Activated CD8-positive, alpha-beta T cell treated with anti-CD3 and anti-CD28 coated beads, Interleukin-2, amount 10 ng/mL, durations not matched to agents 7 days and 5 days (primary cell): ENCODE measurements around the gene FBXW12. TPM values are rescaled to one million over a fixed set of nuclear protein-coding genes. Genes with fewer than 3 reads are reported as not detected.
"Not testable (repeated sequence)": the region's sequence is repeated elsewhere in the genome, so short reads cannot be mapped to it uniquely, and the experiment has no call there.

Experiments
- ATAC-seq: fragments of 150-1000 bp; cut with Tn5 transposase; one replicate; pipeline ENCODE4 v1.10.0; 2021; ENCODE audit warnings: moderate library complexity
- CTCF ChIA-PET: fragments of 350-600 bp; sonication (Branson Sonifier 250); formaldehyde crosslinking; loops from one replicate; lab custom pipeline; 2021; ENCODE audit warnings: antibody characterized with exemption; lab: Charles Lee
- POLR2A ChIA-PET: fragments of 350-600 bp; sonication (Branson Sonifier 250); formaldehyde crosslinking; loops from one replicate; lab custom pipeline; 2021; ENCODE audit warnings: antibody characterized with exemption; lab: Charles Lee
- DNase-seq: peaks from one replicate; pipeline ENCODE4 v3.0.0-alpha.2; 2020
- H3K27ac Mint-ChIP-seq: one replicate; pipeline ENCODE4 v1.8.0; 2021; ENCODE audit warnings: mild to moderate bottlenecking, mixed read lengths
- H3K27me3 Mint-ChIP-seq: one replicate; pipeline ENCODE4 v1.8.0; 2021; ENCODE audit warnings: low read depth, mixed read lengths
- H3K36me3 Mint-ChIP-seq: one replicate; pipeline ENCODE4 v1.8.0; 2021; ENCODE audit warnings: low read depth, mixed read lengths
- H3K4me1 Mint-ChIP-seq: one replicate; pipeline ENCODE4 v1.8.0; 2021; ENCODE audit warnings: low read depth, mixed read lengths
- H3K4me3 Mint-ChIP-seq: one replicate; pipeline ENCODE4 v1.8.0; 2021; ENCODE audit warnings: mild to moderate bottlenecking, mixed read lengths
- H3K9me3 Mint-ChIP-seq: one replicate; pipeline ENCODE4 v1.8.0; 2022; ENCODE audit warnings: mixed read lengths; ENCODE audit not compliant: insufficient read depth
- total RNA-seq, 2 experiments: library from RNA; stranded (reverse); gene quantifications; one replicate each; pipeline ENCODE4 v1.2.3, GENCODE V29; 2021

Gene FBXW12
- not detected for total RNA-seq

GRCh38 chr3:48371651-48372376 lies at the start of gene FBXW12:
Gene FBXW12, plus strand, starts transcription at chr3:48372219. Its CDS starts 549 bp downstream, at chr3:48372768.
- DNase-seq (no peak), ATAC-seq (no peak)
- no peaks in the 10 kb centered on the region for H3K4me1 Mint-ChIP-seq
- H3K9me3 Mint-ChIP-seq = no peaks in the 10 kb centered on the region
- H3K27me3 Mint-ChIP-seq = peaks cover 2% of the 10 kb centered on the region
- H3K4me3 Mint-ChIP-seq = no peak within 1 kb of the TSS
- H3K36me3 Mint-ChIP-seq = no peaks in the 10 kb centered on the region
- H3K27ac Mint-ChIP-seq = no peak within 1 kb of the TSS
- ChIA-PET CTCF (interaction anchor here (1.5 kb wide), 1 partner anchor 29 kb away, joined by 4 read pairs; no protein-coding TSS in a partner anchor), POLR2A (no interaction called here)

- peaks cover 29% of the 10 kb centered on the region for H3K27me3 Mint-ChIP-seq
- DNase-seq, ATAC-seq, H3K9me3 Mint-ChIP-seq, CTCF ChIA-PET, H3K36me3 Mint-ChIP-seq, H3K4me3 Mint-ChIP-seq, H3K27ac Mint-ChIP-seq, H3K4me1 Mint-ChIP-seq: not testable (repeated sequence)
- POLR2A ChIA-PET = interaction anchor here (0.6 kb wide), 1 partner anchor 292 kb away, joined by 3 read pairs; no protein-coding TSS in a partner anchor
These were observed 40.1 kb upstream of the FBXW12 start for GRCh38 chr3:48331706-48332435.

- H3K4me3 Mint-ChIP-seq, H3K4me1 Mint-ChIP-seq, POLR2A ChIA-PET, DNase-seq, CTCF ChIA-PET, ATAC-seq, H3K9me3 Mint-ChIP-seq, H3K36me3 Mint-ChIP-seq, H3K27ac Mint-ChIP-seq: not testable (repeated sequence)
- peaks cover 23% of the 10 kb centered on the region for H3K27me3 Mint-ChIP-seq
These were observed 38.4 kb upstream of the FBXW12 start, which contains the start of gene SPINK8 for GRCh38 chr3:48333346-48334245. Gene SPINK8, minus strand, starts transcription at chr3:48333661. Its CDS starts 5,320 bp downstream, at chr3:48328341.

GRCh38 chr3:48334605-48335004 lies 37.4 kb upstream of the FBXW12 start:
- H3K27ac Mint-ChIP-seq = no peak overlapping the region
- H3K36me3 Mint-ChIP-seq = no peaks in the 10 kb centered on the region
- H3K4me3 Mint-ChIP-seq = no peak overlapping the region
- POLR2A ChIA-PET = no interaction called here
- peaks cover 2% of the 10 kb centered on the region for H3K4me1 Mint-ChIP-seq
- DNase-seq (no peak), ATAC-seq (no peak)
- no peaks in the 10 kb centered on the region for H3K9me3 Mint-ChIP-seq
- CTCF ChIA-PET = interaction anchor here (1.3 kb wide), 1 partner anchor 66 kb away, joined by 3 read pairs; no protein-coding TSS in a partner anchor
- H3K27me3 Mint-ChIP-seq = peaks cover 21% of the 10 kb centered on the region

GRCh38 chr3:48335286-48335685 lies 36.7 kb upstream of the FBXW12 start:
- H3K36me3 Mint-ChIP-seq, H3K4me3 Mint-ChIP-seq, ATAC-seq, POLR2A ChIA-PET, H3K9me3 Mint-ChIP-seq, H3K27ac Mint-ChIP-seq, H3K4me1 Mint-ChIP-seq, DNase-seq: not testable (repeated sequence)
- peaks cover 21% of the 10 kb centered on the region for H3K27me3 Mint-ChIP-seq
- CTCF ChIA-PET = interaction anchor here (1.3 kb wide), 1 partner anchor 66 kb away, joined by 3 read pairs; no protein-coding TSS in a partner anchor

- H3K4me1 Mint-ChIP-seq, DNase-seq, ATAC-seq, H3K36me3 Mint-ChIP-seq, H3K27ac Mint-ChIP-seq, POLR2A ChIA-PET, CTCF ChIA-PET, H3K4me3 Mint-ChIP-seq, H3K9me3 Mint-ChIP-seq: not testable (repeated sequence)
- peaks cover 11% of the 10 kb centered on the region for H3K27me3 Mint-ChIP-seq
These were observed 34.5 kb upstream of the FBXW12 start for GRCh38 chr3:48337536-48337935.

- no peak for DNase-seq
- no peak overlapping the region for H3K4me3 Mint-ChIP-seq
- no peak overlapping the region for H3K27ac Mint-ChIP-seq
- peaks cover 2% of the 10 kb centered on the region for H3K4me1 Mint-ChIP-seq
- no peaks in the 10 kb centered on the region for H3K9me3 Mint-ChIP-seq
- H3K27me3 Mint-ChIP-seq = peaks cover 7% of the 10 kb centered on the region
- ATAC-seq = no peak
- POLR2A ChIA-PET = no interaction called here
- H3K36me3 Mint-ChIP-seq = no peaks in the 10 kb centered on the region
- CTCF ChIA-PET = interaction anchor here (1.0 to 1.3 kb wide), 2 partner anchors 39 to 98 kb away, joined by 3 to 6 read pairs; no protein-coding TSS in a partner anchor
These were observed 33.4 kb upstream of the FBXW12 start for GRCh38 chr3:48338635-48339034.

- H3K4me3 Mint-ChIP-seq = no peak overlapping the region
- POLR2A ChIA-PET = interaction anchor here (0.6 kb wide), 1 partner anchor 92 kb away, joined by 4 read pairs; no protein-coding TSS in a partner anchor
These were observed 28.6 kb upstream of the FBXW12 start for GRCh38 chr3:48343432-48343831.

GRCh38 chr3:48344867-48345507 lies 27.0 kb upstream of the FBXW12 start:
- H3K4me3 Mint-ChIP-seq = no peak overlapping the region
- ATAC-seq = no peak
- H3K9me3 Mint-ChIP-seq = no peaks in the 10 kb centered on the region
- DNase-seq = no peak
- ChIA-PET POLR2A (no interaction called here), CTCF (interaction anchor here (1.2 to 1.7 kb wide), 2 partner anchors 56 to 91 kb away, joined by 3 to 8 read pairs; no protein-coding TSS in a partner anchor)
- no peak overlapping the region for H3K27ac Mint-ChIP-seq
- no peaks in the 10 kb centered on the region for H3K4me1 Mint-ChIP-seq
- peaks cover 14% of the 10 kb centered on the region for H3K27me3 Mint-ChIP-seq
- H3K36me3 Mint-ChIP-seq = no peaks in the 10 kb centered on the region

More at GRCh38 chr3:48343432-48343831, 28.6 kb upstream of the FBXW12 start:
- Mint-ChIP-seq H3K36me3 (no peaks in the 10 kb centered on the region), H3K27me3 (peaks cover 8% of the 10 kb centered on the region), H3K4me1 (peaks cover 2% of the 10 kb centered on the region), H3K27ac (no peak overlapping the region), H3K9me3 (no peaks in the 10 kb centered on the region)
- ATAC-seq (no peak), DNase-seq (no peak)
- CTCF ChIA-PET = interaction anchor here (1.2 kb wide), 2 partner anchors 57 to 149 kb away, joined by 3 read pairs; no protein-coding TSS in a partner anchor

GRCh38 chr3:48345946-48346572 lies 26.0 kb upstream of the FBXW12 start:
- ATAC-seq (no peak), DNase-seq (no peak)
- ChIA-PET CTCF (no interaction called here), POLR2A (no interaction called here)
- no peaks in the 10 kb centered on the region for H3K4me1 Mint-ChIP-seq
- no peak overlapping the region for H3K4me3 Mint-ChIP-seq
- H3K9me3 Mint-ChIP-seq = no peaks in the 10 kb centered on the region
- no peaks in the 10 kb centered on the region for H3K36me3 Mint-ChIP-seq
- no peak overlapping the region for H3K27ac Mint-ChIP-seq
- H3K27me3 Mint-ChIP-seq = peaks cover 17% of the 10 kb centered on the region
